DMS153 treated with DMSO at 0.1 percent for 48 hours (cell line): Measurements from ENCODE around the gene FGD5.

Experiments used
- DNase-seq: peaks from one replicate; lab custom pipeline; 2025; ENCODE audit not compliant: unreplicated experiment; lab: John Stamatoyannopoulos, UW

Gene FGD5

GRCh38 chr3:14959359-14959943 is 140.7 kb downstream of the FGD5 start:
- DNase-seq = no peak

DNA sequence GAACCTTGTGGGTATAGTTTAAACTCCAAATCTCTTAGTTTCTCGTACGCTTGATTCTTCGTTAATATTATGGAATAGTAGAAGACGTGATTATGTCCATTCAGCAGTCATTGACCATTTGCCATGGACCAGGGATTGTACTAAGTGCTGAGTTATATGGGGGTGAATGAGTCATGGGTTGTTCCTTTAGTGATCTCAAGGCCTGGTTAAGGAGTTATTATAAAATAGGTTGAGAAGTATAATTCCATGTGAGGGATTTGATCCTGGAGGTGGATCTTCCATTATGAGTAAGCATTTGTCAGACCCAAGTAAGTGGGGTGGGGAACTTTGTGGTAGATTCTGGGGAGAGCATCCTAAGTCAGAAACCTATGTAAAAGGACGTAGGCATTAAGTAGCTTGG is 144.0 kb downstream of the FGD5 start:
- DNase-seq = no peak

DNA sequence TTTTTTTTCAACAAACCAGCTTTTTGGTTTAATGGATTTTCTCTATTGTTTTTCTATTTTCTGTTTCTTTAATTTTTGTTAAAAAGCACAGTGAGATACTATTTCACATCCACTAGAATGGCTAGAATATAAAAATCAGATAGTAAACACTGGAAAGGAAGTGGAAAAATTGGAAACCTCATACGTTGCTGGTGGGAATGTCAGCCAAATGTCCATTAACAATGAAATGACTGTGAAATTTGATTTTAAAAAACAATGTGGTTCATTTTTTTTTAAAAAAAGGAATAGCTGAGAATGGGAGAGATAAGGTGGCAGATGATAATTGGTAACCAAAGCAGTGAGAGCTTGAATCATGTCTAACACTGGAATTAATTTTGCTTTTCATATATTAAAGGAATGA is 148.5 kb downstream of the FGD5 start:
- DNase-seq = no peak

DNA sequence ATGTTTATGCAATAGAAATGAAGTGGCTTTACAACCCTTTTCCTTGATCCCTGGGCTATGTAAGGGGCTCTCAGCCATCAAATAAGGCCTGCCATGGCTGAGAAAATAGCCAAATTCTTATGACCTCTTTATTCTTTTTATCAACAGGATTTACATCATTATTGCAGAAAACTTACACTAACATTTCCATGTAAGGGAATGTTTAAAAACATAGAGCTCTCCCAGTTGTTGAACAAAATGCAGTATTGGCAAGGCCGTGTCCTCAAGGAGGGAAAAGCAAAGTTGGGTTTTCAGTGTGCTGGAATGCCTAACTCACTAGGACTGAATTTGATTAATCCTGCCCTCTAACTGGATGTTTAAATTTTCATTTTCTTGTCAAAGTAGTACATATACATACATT is 150.9 kb downstream of the FGD5 start:
- no peak for DNase-seq

GRCh38 chr3:14976317-14976716 is 157.6 kb downstream of the FGD5 start:
- DNase-seq = no peak

DNA sequence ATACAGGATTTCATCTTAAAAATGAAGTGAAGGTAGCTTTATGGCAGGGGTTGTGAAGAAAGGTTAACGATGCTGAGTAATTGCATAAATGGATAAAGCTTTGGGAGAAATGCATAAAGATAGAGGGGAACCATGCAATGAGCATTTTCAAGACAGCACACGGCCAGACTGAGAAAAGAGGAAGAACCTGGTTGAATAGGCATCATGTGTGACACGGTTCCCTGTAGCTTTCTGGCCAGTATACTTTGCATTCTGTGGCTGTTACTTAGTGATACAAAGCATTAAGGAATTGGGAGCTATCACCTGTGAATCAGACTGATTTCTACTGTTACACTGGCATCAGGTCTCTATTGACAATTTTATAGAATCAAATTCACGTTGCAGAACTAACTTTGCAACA is 161.9 kb downstream of the FGD5 start:
- DNase-seq = no peak
